B cell (primary cell): ENCODE data around the gene RHPN2. TPM values are rescaled to one million over a fixed set of nuclear protein-coding genes. Genes with fewer than 3 reads are reported as not detected.

Experiments
- ATAC-seq: fragments of 200-7000 bp; cut with Tn5 transposase; one replicate; pipeline ENCODE4 v1.10.0; 2021; ENCODE audit warnings: low read depth, mild to moderate bottlenecking, moderate number of reproducible peaks, moderate library complexity
- CTCF ChIA-PET: fragments of 350-600 bp; sonication (Branson Sonifier 250); formaldehyde crosslinking; loops from one replicate; lab custom pipeline; 2021; ENCODE audit warnings: antibody characterized with exemption, inconsistent platforms; lab: Charles Lee
- POLR2A ChIA-PET: fragments of 350-600 bp; sonication (Branson Sonifier 250); formaldehyde crosslinking; loops from one replicate; lab custom pipeline; 2021; ENCODE audit warnings: antibody characterized with exemption; lab: Charles Lee
- DNase-seq: peaks from one replicate; pipeline ENCODE4 v3.0.0; 2013
- H2AFZ ChIP-seq: 2 replicates; pipeline ENCODE4 v1.6.1; 2012; ENCODE audit warnings: mild to moderate bottlenecking, low read depth, low read length; ENCODE audit not compliant: insufficient read depth, poor library complexity, severe bottlenecking
- H3K27ac ChIP-seq, 2 donors: 1 replicate in 1 of 2; 2 replicates in 1 of 2; pipeline ENCODE4 v1.5.1; 2012 to 2013; ENCODE audit warnings: low read length in 2 of 2, mild to moderate bottlenecking in 2 of 2, moderate library complexity in 1 of 2
- H3K27me3 ChIP-seq, 4 experiments: fragments of 200-600 bp in 1 of 4; sonication (generic) in 1 of 4; replicated peaks in 1 of 4; 1 replicate in 2 of 4; 2 replicates in 2 of 4; pipeline versions ENCODE4 v1.6.1 to v1.7.0; 2013 to 2016; ENCODE audit warnings: low read length in 3 of 4, mild to moderate bottlenecking in 2 of 4, mixed read lengths in 1 of 4, moderate library complexity in 1 of 4; ENCODE audit not compliant: insufficient read depth in 4 of 4, control insufficient read depth in 3 of 4; ENCODE audit errors: control extremely low read depth in 1 of 4
- H3K36me3 ChIP-seq, 2 experiments: replicated peaks in 1 of 2; 1 replicate in 1 of 2; 2 replicates in 1 of 2; pipeline versions ENCODE4 v1.6.1 to v1.7.1; 2013; ENCODE audit warnings: low read length in 1 of 2; ENCODE audit not compliant: insufficient read depth in 2 of 2, control insufficient read depth in 1 of 2; ENCODE audit errors: control extremely low read depth in 1 of 2, extremely low read depth in 1 of 2
- H3K4me1 ChIP-seq, 2 donors: fragments of 200-600 bp in 1 of 2; sonication (generic) in 1 of 2; 1 replicate in 1 of 2; 2 replicates in 1 of 2; pipeline versions ENCODE4 v1.5.1 to v1.6.1; 2013 to 2017; ENCODE audit warnings: low read length in 2 of 2; ENCODE audit not compliant: control insufficient read depth in 2 of 2, insufficient read depth in 2 of 2
- H3K4me2 ChIP-seq: replicated peaks from 2 replicates; pipeline ENCODE3; 2012; ENCODE audit warnings: mild to moderate bottlenecking, low read depth, low read length; ENCODE audit not compliant: poor library complexity, severe bottlenecking
- H3K4me3 ChIP-seq, 5 experiments: fragments of 200-600 bp in 1 of 5; sonication (generic) in 1 of 5; 1 replicate in 3 of 5; 2 replicates in 2 of 5; pipeline versions ENCODE4 v1.5.1 to v1.7.0; 2011 to 2016; ENCODE audit warnings: low read length in 4 of 5, mild to moderate bottlenecking in 4 of 5, low read depth in 2 of 5, control low read depth in 1 of 5, moderate library complexity in 1 of 5; ENCODE audit not compliant: insufficient read depth in 1 of 5; ENCODE audit errors: control extremely low read depth in 1 of 5, extremely low read depth in 1 of 5
- H3K79me2 ChIP-seq: fragments of 200-600 bp; sonication (generic); one replicate; pipeline ENCODE4 v1.6.0; 2016; ENCODE audit warnings: low read length; ENCODE audit not compliant: control insufficient read depth, insufficient read depth
- H3K9ac ChIP-seq: fragments of 200-600 bp; sonication (generic); 2 replicates; pipeline ENCODE4 v1.6.1; 2017; ENCODE audit warnings: mild to moderate bottlenecking, low read length, moderate library complexity
- H3K9me3 ChIP-seq, 3 donors: one replicate each; pipeline versions ENCODE4 v1.6.1 to v1.7.1; 2013; ENCODE audit warnings: low read length in 2 of 3; ENCODE audit not compliant: control insufficient read depth in 2 of 3, insufficient read depth in 1 of 3; ENCODE audit errors: control extremely low read depth in 1 of 3
- H4K20me1 ChIP-seq: 2 replicates; pipeline ENCODE4 v1.6.0; 2012; ENCODE audit warnings: mild to moderate bottlenecking, low read length; ENCODE audit not compliant: insufficient read depth, control insufficient read depth, poor library complexity, severe bottlenecking
- H3K27ac Mint-ChIP-seq: one replicate; pipeline ENCODE4 v1.8.0; 2021; ENCODE audit warnings: mixed read lengths
- H3K27me3 Mint-ChIP-seq: one replicate; pipeline ENCODE4 v1.8.0; 2021; ENCODE audit warnings: mixed read lengths
- H3K4me1 Mint-ChIP-seq: one replicate; pipeline ENCODE4 v1.8.0; 2021; ENCODE audit warnings: mixed read lengths
- H3K4me3 Mint-ChIP-seq: one replicate; pipeline ENCODE4 v1.8.0; 2021; ENCODE audit warnings: mixed read lengths
- H3K9me3 Mint-ChIP-seq: one replicate; pipeline ENCODE4 v1.8.0; 2022; ENCODE audit warnings: mixed read lengths; ENCODE audit not compliant: insufficient read depth
- EZH2 ChIP-seq: IDR thresholded peaks from 2 replicates; pipeline ENCODE4 v1.6.1; 2012; ENCODE audit warnings: borderline replicate concordance, low read depth, mild to moderate bottlenecking, moderate library complexity, low read length; ENCODE audit not compliant: insufficient read depth, poor library complexity, severe bottlenecking
- WGBS: methylation state at CpG from one replicate; pipeline ENCODE4 v1.1.5; 2013; ENCODE audit warnings: missing lambda C conversion rate; ENCODE audit not compliant: insufficient coverage; 5-methylcytosine and 5-hydroxymethylcytosine counted together
- intact Hi-C: fragments of 100-400 bp; cut with micrococcal nuclease; formaldehyde crosslinking; loops from one replicate; pipeline ENCODE4 v1.10.0; 2022
- polyA minus RNA-seq: library from RNA; depleted of rRNA, polyadenylated mRNA; stranded (reverse); fragments of >200 nt; gene quantifications from 2 replicates; pipeline ENCODE4 v1.2.3, GENCODE V29; 2012
- polyA plus RNA-seq: library from polyadenylated mRNA; depleted of rRNA; stranded (reverse); fragments of >200 nt; gene quantifications from 2 replicates; pipeline ENCODE4 v1.2.3, GENCODE V29; 2012
- total RNA-seq, 2 donors: library from RNA; stranded (reverse); fragments of 120-200 nt in 1 of 2; gene quantifications; 1 replicate in 1 of 2; 2 replicates in 1 of 2; pipeline versions ENCODE4 v1.2.3 to v1.2.4, GENCODE V29; 2013 to 2022
- TF ChIP-seq, protein P1 (sequence below): fragments of 200-600 bp; IDR thresholded peaks from one replicate; pipeline ENCODE4 v1.8.0; 2022; ENCODE audit warnings: antibody characterized with exemption, mild to moderate bottlenecking

Gene RHPN2
- total RNA-seq (5.2 and 5.5 TPM in 2 replicates), polyA plus RNA-seq (3.6 and 4.9 TPM in 2 replicates), polyA minus RNA-seq (3.3 and 3.4 TPM in 2 replicates)
- total RNA-seq (2013) = 2.4 TPM

DNA sequence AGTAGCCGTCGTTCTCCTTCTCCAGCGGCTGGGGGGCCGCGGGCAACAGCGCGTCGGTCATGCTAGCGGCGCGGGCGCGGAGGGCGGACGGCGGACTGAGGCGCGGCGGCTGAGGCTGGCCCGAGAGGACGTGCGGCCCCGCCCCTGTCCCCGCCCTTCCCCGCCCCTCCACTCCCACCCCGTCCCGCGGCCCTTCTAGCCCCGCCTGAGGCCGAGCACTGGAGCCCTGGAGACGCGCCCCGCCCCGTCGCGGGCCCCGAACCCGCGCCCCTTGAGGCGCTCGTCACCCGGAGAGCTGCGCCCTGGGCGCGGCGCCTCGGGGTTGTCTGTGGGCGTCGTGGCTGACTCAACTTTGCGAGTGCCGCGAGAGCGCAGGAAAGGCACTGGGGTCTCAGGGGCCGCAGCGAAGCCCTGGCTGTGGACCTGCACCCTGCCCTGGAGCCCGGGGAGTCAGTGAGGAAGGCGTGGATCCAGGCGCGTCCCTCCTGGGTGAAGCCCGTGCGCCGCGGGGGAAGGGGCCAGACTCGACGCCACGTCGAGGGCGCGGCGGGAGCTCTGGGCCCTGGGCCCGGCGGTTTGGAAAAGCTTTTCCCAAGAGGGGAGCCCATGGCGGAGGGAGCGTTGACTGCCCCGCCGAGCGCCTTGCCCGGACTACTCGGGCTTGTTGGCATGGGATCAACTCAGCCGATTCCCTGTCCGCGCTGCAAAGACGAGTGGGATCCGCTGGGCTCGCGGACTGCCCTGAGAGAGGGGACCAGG lies at the start of gene RHPN2:
RHPN2 (minus strand) TSS at position 97 of the 759 bp plus-strand sequence; CDS start at position 61, 36 bp downstream.
- Mint-ChIP-seq H3K4me1 (peaks cover 7% of the 10 kb centered on the region), H3K27me3 (peaks cover 7% of the 10 kb centered on the region), H3K4me3 (peak within 1 kb of the TSS; percentile 79), H3K27ac (peak within 1 kb of the TSS; percentile 61), H3K9me3 (no peaks in the 10 kb centered on the region)
- no peaks in the 10 kb centered on the region for H4K20me1 ChIP-seq
- TF ChIP-seq, protein P1, sequence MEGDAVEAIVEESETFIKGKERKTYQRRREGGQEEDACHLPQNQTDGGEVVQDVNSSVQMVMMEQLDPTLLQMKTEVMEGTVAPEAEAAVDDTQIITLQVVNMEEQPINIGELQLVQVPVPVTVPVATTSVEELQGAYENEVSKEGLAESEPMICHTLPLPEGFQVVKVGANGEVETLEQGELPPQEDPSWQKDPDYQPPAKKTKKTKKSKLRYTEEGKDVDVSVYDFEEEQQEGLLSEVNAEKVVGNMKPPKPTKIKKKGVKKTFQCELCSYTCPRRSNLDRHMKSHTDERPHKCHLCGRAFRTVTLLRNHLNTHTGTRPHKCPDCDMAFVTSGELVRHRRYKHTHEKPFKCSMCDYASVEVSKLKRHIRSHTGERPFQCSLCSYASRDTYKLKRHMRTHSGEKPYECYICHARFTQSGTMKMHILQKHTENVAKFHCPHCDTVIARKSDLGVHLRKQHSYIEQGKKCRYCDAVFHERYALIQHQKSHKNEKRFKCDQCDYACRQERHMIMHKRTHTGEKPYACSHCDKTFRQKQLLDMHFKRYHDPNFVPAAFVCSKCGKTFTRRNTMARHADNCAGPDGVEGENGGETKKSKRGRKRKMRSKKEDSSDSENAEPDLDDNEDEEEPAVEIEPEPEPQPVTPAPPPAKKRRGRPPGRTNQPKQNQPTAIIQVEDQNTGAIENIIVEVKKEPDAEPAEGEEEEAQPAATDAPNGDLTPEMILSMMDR = no peak
- no peak for TF ChIP-seq EZH2
- peak within 1 kb of the TSS; percentile 87 for H3K4me2 ChIP-seq
- peak within 1 kb of the TSS; percentile 60 for H2AFZ ChIP-seq
- no peak within 1 kb of the TSS for H3K27ac ChIP-seq
- peaks cover 0 to 13% (median 0%) of the 10 kb centered on the region in 3 donors for H3K9me3 ChIP-seq
- intact Hi-C loops = loop anchor here (1.0 to 5.0 kb wide), 4 partner anchors 16 to 718 kb away; partner anchors contain the start of genes CEP89, FAAP24, GPATCH1 and ZNF507
- no peaks in the 10 kb centered on the region for H3K36me3 ChIP-seq
- peak within 1 kb of the TSS; percentile 62 for H3K9ac ChIP-seq
- H3K79me2 ChIP-seq = no peaks in the 10 kb centered on the region
- ChIA-PET CTCF (interaction anchor here (0.7 kb wide), 1 partner anchor 9 kb away, joined by 3 read pairs; no protein-coding TSS in a partner anchor), POLR2A (interaction anchor here (0.6 kb wide), 1 partner anchor 16 kb away, joined by 9 read pairs; the partner anchor contains the start of gene GPATCH1)
- peaks cover 0 to 22% (median 2%) of the 10 kb centered on the region in 4 experiments for H3K27me3 ChIP-seq
- peak within 1 kb of the TSS in 4 of 5 experiments; percentile 44 to 65 (median 56) for H3K4me3 ChIP-seq
- WGBS = 7% methylated on average over 74 of the region's 86 CpGs
- ATAC-seq = peak; percentile 88
- peaks cover 15 to 20% of the 10 kb centered on the region in 2 donors for H3K4me1 ChIP-seq
- peak; percentile 68 for DNase-seq

DNA sequence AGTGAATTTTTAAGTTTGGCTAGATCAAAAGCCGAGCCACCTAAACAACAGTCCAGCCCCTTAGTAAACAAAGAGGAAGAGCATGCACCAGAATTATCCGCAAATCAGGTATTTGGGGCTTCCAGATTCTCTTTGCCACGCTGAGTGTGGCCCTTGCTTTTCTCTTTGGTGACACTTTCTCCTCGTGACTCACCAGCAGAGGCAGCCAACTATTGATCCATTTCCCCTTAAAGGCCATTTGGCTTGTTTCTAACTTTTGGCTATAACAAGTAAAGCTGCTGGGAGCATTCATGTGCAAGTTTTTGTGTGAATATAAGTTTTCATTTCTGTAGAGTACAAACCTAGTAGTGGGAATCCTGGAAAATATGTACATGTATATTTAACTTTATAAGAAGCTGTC lies 49.6 kb upstream of the RHPN2 start:
- no peak for TF ChIP-seq EZH2
- TF ChIP-seq, protein P1 = no peak
- intact Hi-C loops = no loop called here
- Histone ChIP-seq H3K27me3 (no peaks in the 10 kb centered on the region), H3K9ac (no peak overlapping the region), H3K4me3 (no peak overlapping the region), H4K20me1 (no peaks in the 10 kb centered on the region), H3K4me2 (no peak overlapping the region), H3K36me3 (peaks cover 2 to 71% of the 10 kb centered on the region in 2 experiments), H3K9me3 (peaks cover 0 to 8% (median 0%) of the 10 kb centered on the region in 3 donors), H3K79me2 (no peaks in the 10 kb centered on the region), H2AFZ (no peak overlapping the region), H3K4me1 (no peaks in the 10 kb centered on the region), H3K27ac (no peak overlapping the region)
- POLR2A ChIA-PET = no interaction called here
- H3K4me3 Mint-ChIP-seq = no peak overlapping the region
- H3K9me3 Mint-ChIP-seq = no peaks in the 10 kb centered on the region
- CTCF ChIA-PET = no interaction called here
- WGBS = 100% methylated on average over 3 of the region's 4 CpGs
- H3K27me3 Mint-ChIP-seq = no peaks in the 10 kb centered on the region
- DNase-seq (no peak), ATAC-seq (no peak)
- no peaks in the 10 kb centered on the region for H3K4me1 Mint-ChIP-seq
- no peak overlapping the region for H3K27ac Mint-ChIP-seq
